ENCODE data around the gene USP22.
A peak's percentile ranks its signal among the peaks of the same experiment; 100 is the strongest.

The USP22 gene

GRCh38 chr17:20999841-21000532 is 42.8 kb downstream of the USP22 start:
- no peak for DNase-seq (ENCODE audit: low spot score)

GRCh38 chr17:20999044-20999573 is 43.7 kb downstream of the USP22 start:
- DNase-seq (ENCODE audit: low spot score) = no peak

GRCh38 chr17:20998571-20999043 is 44.2 kb downstream of the USP22 start:
- no peak for DNase-seq (ENCODE audit: low spot score)

- no peak for DNase-seq (ENCODE audit: low spot score)
Measured at GRCh38 chr17:20997711-20998570, 44.9 kb downstream of the USP22 start.

GRCh38 chr17:20996724-20997615 is 45.8 kb downstream of the USP22 start:
- peak; percentile 2 for DNase-seq (ENCODE audit: low spot score)

- DNase-seq (ENCODE audit: low spot score) = no peak
Measured at GRCh38 chr17:20995873-20996723, 46.7 kb downstream of the USP22 start.

- no peak for DNase-seq (ENCODE audit: low spot score)
Measured at GRCh38 chr17:20995164-20995872, 47.5 kb downstream of the USP22 start.

- DNase-seq (ENCODE audit: low spot score) = no peak
Measured at GRCh38 chr17:20994779-20995149, 48.0 kb downstream of the USP22 start.

- DNase-seq (ENCODE audit: low spot score) = peak; percentile 3
Measured at GRCh38 chr17:20993863-20994778, 48.7 kb downstream of the USP22 start.

- DNase-seq (ENCODE audit: low spot score) = peak; percentile 89
Measured at GRCh38 chr17:20992987-20993862, 49.6 kb downstream of the USP22 start.

GRCh38 chr17:20992416-20992815 is 50.4 kb downstream of the USP22 start:
- DNase-seq (ENCODE audit: low spot score) = peak; percentile 1

- DNase-seq (ENCODE audit: low spot score) = no peak
Measured at GRCh38 chr17:20991276-20992037, 51.4 kb downstream of the USP22 start.

- DNase-seq (ENCODE audit: low spot score) = no peak
Measured at GRCh38 chr17:20989991-20990855, 52.6 kb downstream of the USP22 start.

- no peak for DNase-seq (ENCODE audit: low spot score)
Measured at GRCh38 chr17:20989481-20989880, 53.3 kb downstream of the USP22 start.

- DNase-seq (ENCODE audit: low spot score) = no peak
Measured at GRCh38 chr17:20988896-20989295, 53.9 kb downstream of the USP22 start.

GRCh38 chr17:20988001-20988636 is 54.7 kb downstream of the USP22 start:
- DNase-seq (ENCODE audit: low spot score) = no peak
